ENCODE results near the gene E2F1. TPM values are rescaled to one million over a fixed set of nuclear protein-coding genes. Genes with fewer than 3 reads are reported as not detected.
A peak's percentile ranks its signal among the peaks of the same experiment; 100 is the strongest.

Gene E2F1
- total and polyA plus RNA-seq, 2 of the 4 experiments (the other 2 are of a cell fraction) = 10.9 to 14.0 TPM

GRCh38 chr20:33673410-33674293, 12.5 kb downstream of the E2F1 start:
- Histone ChIP-seq H3K56ac (ENCODE audit: extremely low read depth, insufficient read depth, low read length) (peak overlapping the region; percentile 35; the same call in 1 of the 2 replicates), H3K4me1 (ENCODE audit: control insufficient read depth, insufficient read depth, low read length) (peaks cover 27% of the 10 kb centered on the region), H3K27me3 (ENCODE audit: control insufficient read depth, insufficient read depth, low read length) (no peaks in the 10 kb centered on the region), H2AK5ac (ENCODE audit: low read depth, low read length) (peak overlapping the region; percentile 98), H4K91ac (ENCODE audit: insufficient read depth, low read depth, low read length) (peak overlapping the region; percentile 81), H3K9me1 (ENCODE audit: insufficient read depth, low read length) (peaks cover 18% of the 10 kb centered on the region), H2BK120ac (ENCODE audit: low read depth, low read length) (peak overlapping the region; percentile 71), H3K4me3 (ENCODE audit: insufficient read depth, low read depth, low read length) (peak overlapping the region; percentile 94), H4K5ac (ENCODE audit: low read depth, low read length) (peak overlapping the region; percentile 78; the same call in 1 of the 2 replicates), H3K36me3 (ENCODE audit: control insufficient read depth, insufficient read depth, low read length) (peaks cover 10% of the 10 kb centered on the region), H2BK5ac (ENCODE audit: low read depth, low read length, poor library complexity, severe bottlenecking) (peak overlapping the region; percentile 70), H3K23ac (ENCODE audit: low read depth, low read length) (peak overlapping the region; percentile 96), H2AFZ (replicated peaks; ENCODE audit: low read length, poor library complexity) (peak overlapping the region; percentile 88), H3K18ac (ENCODE audit: low read depth, low read length) (peak overlapping the region; percentile 69), H3K79me1 (ENCODE audit: low read depth in 1 of 2, low read length in 2 of 2) (peaks cover 8 to 55% of the 10 kb centered on the region in 2 experiments; a peak in 3 of 4 replicates), H2AK9ac (replicated peaks; ENCODE audit: low read depth, low read length, poor library complexity) (peak overlapping the region; percentile 97), H4K20me1 (ENCODE audit: insufficient read depth, low read length) (peaks cover 16% of the 10 kb centered on the region; the same call in 1 of the 2 replicates), H3K4me2 (ENCODE audit: low read depth, low read length) (peak overlapping the region; percentile 99), H3K27ac (ENCODE audit: insufficient read depth, low read length) (peak overlapping the region; percentile 78), H3K4ac (ENCODE audit: low read depth, low read length) (peak overlapping the region; percentile 96), H2BK20ac (ENCODE audit: low read depth, low read length) (peak overlapping the region; percentile 40; the same call in 1 of the 2 replicates), H3K9ac (ENCODE audit: low read depth, low read length) (peak overlapping the region; percentile 99), H3K9me3 (ENCODE audit: control insufficient read depth, insufficient read depth, low read length) (no peaks in the 10 kb centered on the region), H3K14ac (replicated peaks; ENCODE audit: low read depth, low read length) (peak overlapping the region; percentile 100), H2BK15ac (ENCODE audit: low read depth, low read length) (peak overlapping the region; percentile 80; the same call in 1 of the 3 replicates), H4K8ac (ENCODE audit: low read depth in 2 of 2, low read length in 2 of 2) (peak overlapping the region; percentile 79)
- TF ChIP-seq BHLHE40 (IDR thresholded peaks at IDR 0.05; ENCODE audit: low read depth, low read length) (no peak), NFE2L2 (IDR thresholded peaks at IDR 0.05; ENCODE audit: low read depth, low read length) (peak; percentile 42; the same call in 1 of the 2 replicates), RFX5 (IDR thresholded peaks at IDR 0.05; ENCODE audit: low read depth, low read length) (no peak), MAZ (IDR thresholded peaks at IDR 0.05; ENCODE audit: borderline replicate concordance, low read depth, low read length) (peak; percentile 66), FOS (IDR thresholded peaks at IDR 0.05; ENCODE audit: low read depth, low read length) (0 out of 2 replicates have a peak, but pooled peaks have one; percentile 8)
- BruUV-seq (replicated peaks) = no TSS peak
- in situ Hi-C loops (cut with MboI; ENCODE audit: low sequenced_read_pairs) (no loop called here), dilution Hi-C loops (cut with HindIII; ENCODE audit: low sequenced_read_pairs, unreplicated experiment) (no loop called here), intact Hi-C loops (cut with micrococcal nuclease) (no loop called here)
- POLR2A ChIA-PET (ENCODE audit: unreplicated experiment) = interaction anchor here (0.6 kb wide), 1 partner anchor 254 kb away, joined by 4 read pairs; no protein-coding TSS in a partner anchor
- DNase-seq (peak; percentile 40), ATAC-seq (ENCODE audit: low read depth) (peak; percentile 65)
- WGBS, 2 experiments (ENCODE audit: extremely low coverage in 2 of 2, insufficient read length in 1 of 2) = 0% methylated on average over 18 of the region's 29 CpGs; no CpG with 5 or more reads in 1 of the 2 experiments
- CTCF ChIA-PET = no interaction called here
